ENCODE results near the gene NF1.
"Not testable (repeated sequence)": the region's sequence is repeated elsewhere in the genome, so short reads cannot be mapped to it uniquely, and the experiment has no call there.

The NF1 gene

GRCh38 chr17:31094600-31095235 lies at the start of gene NF1:
TSS of gene NF1 (plus strand) at chr17:31094977. CDS start at chr17:31095310, 333 bp downstream.
- peak; percentile 76 for DNase-seq (ENCODE audit: low read depth)

- not testable (repeated sequence) for DNase-seq (ENCODE audit: low read depth)
These were observed 47.8 kb upstream of the NF1 start for GRCh38 chr17:31046856-31047425.

- DNase-seq (ENCODE audit: low read depth): no peak
These were observed 46.6 kb upstream of the NF1 start for GRCh38 chr17:31048142-31048541.

GRCh38 chr17:31048780-31049179 lies 46.0 kb upstream of the NF1 start:
- no peak for DNase-seq (ENCODE audit: low read depth)

- no peak for DNase-seq (ENCODE audit: low read depth)
These were observed 43.8 kb upstream of the NF1 start for GRCh38 chr17:31050948-31051347.

- DNase-seq (ENCODE audit: low read depth): no peak
These were observed 43.3 kb upstream of the NF1 start for GRCh38 chr17:31051506-31051905.

GRCh38 chr17:31052187-31052889 lies 42.4 kb upstream of the NF1 start:
- no peak for DNase-seq (ENCODE audit: low read depth)

GRCh38 chr17:31053071-31053470 lies 41.7 kb upstream of the NF1 start:
- DNase-seq (ENCODE audit: low read depth): no peak

- DNase-seq (ENCODE audit: low read depth): no peak
These were observed 40.0 kb upstream of the NF1 start for GRCh38 chr17:31054761-31055160.

GRCh38 chr17:31058976-31059375 lies 35.8 kb upstream of the NF1 start:
- no peak for DNase-seq (ENCODE audit: low read depth)

GRCh38 chr17:31060791-31061550 lies 33.8 kb upstream of the NF1 start:
- DNase-seq (ENCODE audit: low read depth): no peak

GRCh38 chr17:31061678-31062077 lies 33.1 kb upstream of the NF1 start:
- DNase-seq (ENCODE audit: low read depth): no peak

- DNase-seq (ENCODE audit: low read depth): no peak
These were observed 32.4 kb upstream of the NF1 start for GRCh38 chr17:31062346-31062745.

GRCh38 chr17:31064707-31065106 lies 30.1 kb upstream of the NF1 start:
- no peak for DNase-seq (ENCODE audit: low read depth)

- no peak for DNase-seq (ENCODE audit: low read depth)
These were observed 27.0 kb upstream of the NF1 start for GRCh38 chr17:31067691-31068184.

- no peak for DNase-seq (ENCODE audit: low read depth)
These were observed 26.5 kb upstream of the NF1 start for GRCh38 chr17:31068291-31068690.

- DNase-seq (ENCODE audit: low read depth): no peak
These were observed 22.6 kb upstream of the NF1 start for GRCh38 chr17:31072186-31072585.

GRCh38 chr17:31073411-31073810 lies 21.4 kb upstream of the NF1 start:
- DNase-seq (ENCODE audit: low read depth): no peak

GRCh38 chr17:31074772-31075555 lies 19.8 kb upstream of the NF1 start:
- no peak for DNase-seq (ENCODE audit: low read depth)

- no peak for DNase-seq (ENCODE audit: low read depth)
These were observed 16.5 kb upstream of the NF1 start for GRCh38 chr17:31078290-31078689.

- no peak for DNase-seq (ENCODE audit: low read depth)
These were observed 15.0 kb upstream of the NF1 start for GRCh38 chr17:31079731-31080130.

- DNase-seq (ENCODE audit: low read depth): no peak
These were observed 9.2 kb upstream of the NF1 start for GRCh38 chr17:31085563-31085962.

All from T-helper 22 cell (primary cell).